Hepatocyte (in vitro differentiated cells): ENCODE measurements around the gene PPP3CA.

Experiments
- CTCF ChIP-seq: fragments of 200-600 bp; sonication (generic); IDR thresholded peaks from 2 replicates; pipeline ENCODE4 v1.5.1; 2016; ENCODE audit warnings: antibody characterized with exemption, mild to moderate bottlenecking; ENCODE audit not compliant: poor library complexity
- EZH2 ChIP-seq: fragments of 200-600 bp; sonication (generic); IDR thresholded peaks from 2 replicates; pipeline ENCODE4 v1.6.1; 2016; ENCODE audit warnings: antibody characterized with exemption, mild to moderate bottlenecking, borderline replicate concordance

DNA sequence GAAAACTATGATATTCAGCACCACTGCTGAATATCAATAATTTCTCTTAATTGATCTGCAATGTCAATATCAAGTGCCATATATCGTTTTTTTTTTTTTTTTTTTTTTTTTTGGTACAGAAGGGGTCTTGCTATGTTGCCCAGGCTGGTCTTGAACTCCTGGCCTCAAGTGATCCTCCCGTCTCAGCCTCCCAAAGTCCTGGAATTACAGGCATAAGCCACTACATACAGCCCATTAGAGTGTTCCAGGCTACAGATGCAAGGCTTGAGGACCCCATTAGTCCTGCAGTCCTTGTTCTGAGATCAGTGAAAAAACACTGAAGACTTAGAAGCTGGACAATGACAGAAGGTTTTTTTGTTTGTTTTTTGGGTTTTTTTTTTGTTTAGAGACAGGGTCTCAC, 48.3 kb downstream of the PPP3CA start:
- TF ChIP-seq CTCF (no peak), EZH2 (no peak)
